T-cell (primary cell): Measurements from ENCODE around the gene FBP2. TPM values are rescaled to one million over a fixed set of nuclear protein-coding genes. Genes with fewer than 3 reads are reported as not detected.

Source experiments
- ATAC-seq, 4 experiments: fragments of 200-7000 bp in 3 of 4; fragments of 150-1000 bp in 1 of 4; cut with Tn5 transposase; replicated peaks in 1 of 4; 1 replicate in 3 of 4; 2 replicates in 1 of 4; pipeline ENCODE4 v1.10.0; 2021; ENCODE audit warnings: moderate library complexity in 3 of 4, mild to moderate bottlenecking in 2 of 4, moderate number of reproducible peaks in 1 of 4
- CTCF ChIA-PET, 2 donors: fragments of 300-600 bp; sonication (Branson Sonifier 250); formaldehyde crosslinking; loops; one replicate each; lab custom pipeline; 2022; ENCODE audit warnings: antibody characterized with exemption in 2 of 2; lab: Charles Lee
- POLR2A ChIA-PET, 2 donors: fragments of 300-600 bp; sonication (Branson Sonifier 250); formaldehyde crosslinking; loops; one replicate each; lab custom pipeline; 2022; ENCODE audit warnings: antibody characterized with exemption in 2 of 2; lab: Charles Lee
- DNase-seq, 35 experiments: peaks; one replicate each; pipeline versions ENCODE4 v3.0.0 to v3.0.0-alpha.2; 2013 to 2023
- H3K27ac ChIP-seq: one replicate; pipeline ENCODE4 v1.5.1; 2013; ENCODE audit warnings: low read length
- H3K27me3 ChIP-seq, 2 experiments: replicated peaks in 1 of 2; 1 replicate in 1 of 2; 2 replicates in 1 of 2; pipeline versions ENCODE4 v1.6.1 to v1.7.0; 2013; ENCODE audit warnings: low read length in 1 of 2, mixed read lengths in 1 of 2; ENCODE audit not compliant: control insufficient read depth in 2 of 2, insufficient read depth in 2 of 2; ENCODE audit errors: extremely low read depth in 1 of 2
- H3K36me3 ChIP-seq, 2 donors: 1 replicate in 1 of 2; 2 replicates in 1 of 2; pipeline versions ENCODE4 v1.6.1 to v1.7.0; 2013; ENCODE audit warnings: low read length in 1 of 2; ENCODE audit not compliant: control insufficient read depth in 2 of 2, insufficient read depth in 1 of 2; ENCODE audit errors: extremely low read depth in 1 of 2
- H3K4me1 ChIP-seq, 2 experiments: 1 replicate in 1 of 2; 2 replicates in 1 of 2; pipeline versions ENCODE4 v1.6.1 to v1.7.0; 2013; ENCODE audit warnings: low read length in 2 of 2, mixed read lengths in 1 of 2; ENCODE audit not compliant: insufficient read depth in 2 of 2, control insufficient read depth in 1 of 2; ENCODE audit errors: extremely low read depth in 1 of 2
- H3K4me3 ChIP-seq, 2 donors: 1 replicate in 1 of 2; 2 replicates in 1 of 2; pipeline versions ENCODE4 v1.5.1 to v1.7.0; 2013; ENCODE audit warnings: mild to moderate bottlenecking in 2 of 2, low read length in 1 of 2, moderate library complexity in 1 of 2; ENCODE audit not compliant: control insufficient read depth in 1 of 2; ENCODE audit errors: extremely low read depth in 1 of 2
- H3K9me3 ChIP-seq: 2 replicates; pipeline ENCODE4 v1.7.0; 2013
- H3K27ac Mint-ChIP-seq, 2 donors: one replicate each; pipeline ENCODE4 v1.8.0; 2020 to 2021; ENCODE audit warnings: mild to moderate bottlenecking in 2 of 2, mixed read lengths in 2 of 2
- H3K27me3 Mint-ChIP-seq, 2 donors: one replicate each; pipeline ENCODE4 v1.8.0; 2021 to 2022; ENCODE audit warnings: mixed read lengths in 2 of 2
- H3K36me3 Mint-ChIP-seq: one replicate; pipeline ENCODE4 v1.8.0; 2021; ENCODE audit warnings: mixed read lengths
- H3K4me1 Mint-ChIP-seq, 3 donors: one replicate each; pipeline ENCODE4 v1.8.0; 2020 to 2022; ENCODE audit warnings: mixed read lengths in 3 of 3, mild to moderate bottlenecking in 1 of 3
- H3K4me3 Mint-ChIP-seq, 3 donors: one replicate each; pipeline ENCODE4 v1.8.0; 2020 to 2022; ENCODE audit warnings: mild to moderate bottlenecking in 3 of 3, mixed read lengths in 3 of 3, moderate library complexity in 3 of 3
- H3K9me3 Mint-ChIP-seq, 3 donors: one replicate each; pipeline ENCODE4 v1.8.0; 2020 to 2022; ENCODE audit warnings: mixed read lengths in 3 of 3
- WGBS: methylation state at CpG from one replicate; pipeline ENCODE4 v1.1.5; 2013; ENCODE audit warnings: missing lambda C conversion rate; ENCODE audit not compliant: insufficient coverage; 5-methylcytosine and 5-hydroxymethylcytosine counted together
- total RNA-seq, 35 experiments: library from RNA in 6 of 35; stranded (reverse) in 6 of 35; fragments of 120-200 nt in 1 of 35; gene quantifications; one replicate each; pipeline versions ENCODE4 v1.2.1 to v1.2.4 and lab custom pipeline; 2013 to 2026

The FBP2 gene
- total RNA-seq, 5 donors from 2014 or later (not counting 1 experiment from before 2014, with no cell fraction given) = not detected

GRCh38 chr9:94638335-94639060 is 44.9 kb upstream of the FBP2 start:
- H3K4me3 ChIP-seq = peak overlapping the region; percentile 63 to 64
- Mint-ChIP-seq H3K4me1 (peaks cover 17 to 18% (median 17%) of the 10 kb centered on the region in 3 donors), H3K9me3 (no peaks in the 10 kb centered on the region), H3K4me3 (peak overlapping the region; percentile 93 to 97 (median 94)), H3K27me3 (peaks cover 6 to 11% of the 10 kb centered on the region in 2 donors), H3K27ac (peak overlapping the region; percentile 2 to 82), H3K36me3 (no peaks in the 10 kb centered on the region)
- no peaks in the 10 kb centered on the region for H3K9me3 ChIP-seq
- H3K4me1 ChIP-seq = peaks cover 0 to 18% of the 10 kb centered on the region in 2 experiments
- H3K27me3 ChIP-seq = peaks cover 0 to 9% of the 10 kb centered on the region in 2 experiments
- POLR2A ChIA-PET = no interaction called here
- H3K27ac ChIP-seq = no peak overlapping the region
- CTCF ChIA-PET = no interaction called here
- ATAC-seq (peak in 2 of 4 experiments; percentile 9 to 15), DNase-seq (no peak)
- H3K36me3 ChIP-seq = no peaks in the 10 kb centered on the region
- 72% methylated on average over 17 of the region's 17 CpGs for WGBS

DNA sequence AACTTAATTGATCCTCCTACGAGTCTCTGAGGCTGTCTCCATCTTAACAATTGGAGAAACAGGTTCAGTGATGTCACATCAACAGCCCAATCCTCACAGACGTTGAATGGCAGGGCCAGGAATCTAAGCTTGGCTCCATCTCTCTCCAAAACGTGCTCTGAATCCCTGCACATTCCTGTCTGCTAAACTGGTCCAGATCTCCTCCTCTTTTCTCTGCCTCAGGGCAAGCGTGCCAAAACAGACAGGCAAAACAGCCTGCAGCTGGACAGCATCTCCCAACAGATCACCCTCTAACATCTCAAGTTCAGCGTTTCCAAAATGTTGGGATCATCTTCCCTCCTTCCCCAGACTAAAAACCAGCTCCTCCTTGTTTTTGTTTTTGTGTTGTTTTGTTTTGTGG is 39.1 kb upstream of the FBP2 start:
- H3K27ac Mint-ChIP-seq = no peak overlapping the region
- Histone ChIP-seq H3K36me3 (no peaks in the 10 kb centered on the region), H3K4me1 (no peaks in the 10 kb centered on the region), H3K9me3 (no peaks in the 10 kb centered on the region), H3K27me3 (no peaks in the 10 kb centered on the region), H3K27ac (no peak overlapping the region), H3K4me3 (no peak overlapping the region)
- peaks cover 0 to 2% of the 10 kb centered on the region in 2 donors for H3K27me3 Mint-ChIP-seq
- WGBS = 64% methylated on average over 4 of the region's 5 CpGs
- no peaks in the 10 kb centered on the region for H3K9me3 Mint-ChIP-seq
- ChIA-PET CTCF (no interaction called here), POLR2A (no interaction called here)
- H3K4me1 Mint-ChIP-seq = no peaks in the 10 kb centered on the region
- ATAC-seq (no peak), DNase-seq (no peak)
- H3K4me3 Mint-ChIP-seq = no peak overlapping the region
- H3K36me3 Mint-ChIP-seq = no peaks in the 10 kb centered on the region

- Mint-ChIP-seq H3K9me3 (no peaks in the 10 kb centered on the region), H3K4me3 (no peak overlapping the region)
- H3K27ac ChIP-seq = no peak overlapping the region
Measured at GRCh38 chr9:94631599-94631998, 38.0 kb upstream of the FBP2 start.

GRCh38 chr9:94630833-94631232 is 37.2 kb upstream of the FBP2 start:
- no CpG with 5 or more reads among the region's 5 CpGs for WGBS
- ATAC-seq = no peak

More at GRCh38 chr9:94631599-94631998, 38.0 kb upstream of the FBP2 start:
- POLR2A ChIA-PET = no interaction called here
- Mint-ChIP-seq H3K36me3 (no peaks in the 10 kb centered on the region), H3K27ac (no peak overlapping the region), H3K4me1 (no peaks in the 10 kb centered on the region), H3K27me3 (no peaks in the 10 kb centered on the region)
- Histone ChIP-seq H3K27me3 (peaks cover 0 to 2% of the 10 kb centered on the region in 2 experiments), H3K36me3 (no peaks in the 10 kb centered on the region), H3K9me3 (no peaks in the 10 kb centered on the region), H3K4me3 (no peak overlapping the region), H3K4me1 (no peaks in the 10 kb centered on the region)
- CTCF ChIA-PET = interaction anchor here in 1 of 2 donors (0.6 kb wide), 1 partner anchor 38 kb away, joined by 3 read pairs; no protein-coding TSS in a partner anchor
- DNase-seq = no peak
- WGBS = 50% methylated on average over 2 of the region's 8 CpGs
- no peak for ATAC-seq

GRCh38 chr9:94630281-94630680 is 36.7 kb upstream of the FBP2 start:
- CTCF ChIA-PET = no interaction called here
- H3K4me3 Mint-ChIP-seq = no peak overlapping the region
- WGBS = 100% methylated on average over 1 of the region's 3 CpGs
- no peaks in the 10 kb centered on the region for H3K9me3 Mint-ChIP-seq
- DNase-seq (no peak), ATAC-seq (no peak)
- H3K36me3 Mint-ChIP-seq = no peaks in the 10 kb centered on the region
- Histone ChIP-seq H3K4me1 (no peaks in the 10 kb centered on the region), H3K4me3 (no peak overlapping the region), H3K27me3 (peaks cover 0 to 6% of the 10 kb centered on the region in 2 experiments), H3K9me3 (no peaks in the 10 kb centered on the region), H3K27ac (no peak overlapping the region), H3K36me3 (no peaks in the 10 kb centered on the region)
- H3K27me3 Mint-ChIP-seq = no peaks in the 10 kb centered on the region
- H3K27ac Mint-ChIP-seq = no peak overlapping the region
- POLR2A ChIA-PET = no interaction called here
- no peaks in the 10 kb centered on the region for H3K4me1 Mint-ChIP-seq

More at GRCh38 chr9:94630833-94631232, 37.2 kb upstream of the FBP2 start:
- no peaks in the 10 kb centered on the region for H3K27me3 Mint-ChIP-seq
- H3K4me1 ChIP-seq = no peaks in the 10 kb centered on the region
- H3K36me3 ChIP-seq = no peaks in the 10 kb centered on the region
- no peak overlapping the region for H3K4me3 ChIP-seq
- H3K9me3 ChIP-seq = no peaks in the 10 kb centered on the region
- H3K4me1 Mint-ChIP-seq = no peaks in the 10 kb centered on the region
- H3K9me3 Mint-ChIP-seq = no peaks in the 10 kb centered on the region
- no peak overlapping the region for H3K27ac ChIP-seq
- ChIA-PET CTCF (no interaction called here), POLR2A (no interaction called here)
- peaks cover 0 to 3% of the 10 kb centered on the region in 2 experiments for H3K27me3 ChIP-seq
- H3K36me3 Mint-ChIP-seq = no peaks in the 10 kb centered on the region
- H3K4me3 Mint-ChIP-seq = no peak overlapping the region
- no peak for DNase-seq
- H3K27ac Mint-ChIP-seq = no peak overlapping the region

DNA sequence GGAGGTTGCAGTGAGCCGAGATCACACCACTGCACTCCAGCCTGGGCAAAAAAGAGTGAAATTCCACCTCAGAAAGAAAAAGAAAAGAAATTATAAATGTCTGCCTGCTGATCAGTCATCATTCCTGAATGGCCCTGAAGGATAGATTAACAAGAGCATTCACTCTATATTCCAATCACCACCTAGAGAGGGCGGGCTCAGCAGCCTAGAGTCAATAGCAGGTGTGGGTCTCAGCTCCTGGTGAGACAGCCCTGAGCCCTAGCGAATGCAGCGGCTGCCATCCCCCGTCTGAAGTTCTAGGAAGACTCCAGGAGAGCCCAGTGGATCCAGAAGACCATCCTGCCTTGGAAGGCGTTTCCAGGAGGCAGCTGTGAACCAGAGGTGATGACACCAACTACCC is 33.7 kb upstream of the FBP2 start:
- Histone ChIP-seq H3K9me3 (no peaks in the 10 kb centered on the region), H3K36me3 (no peaks in the 10 kb centered on the region), H3K4me3 (no peak overlapping the region), H3K27ac (no peak overlapping the region), H3K27me3 (peaks cover 0 to 11% of the 10 kb centered on the region in 2 experiments), H3K4me1 (peaks cover 0 to 4% of the 10 kb centered on the region in 2 experiments)
- Mint-ChIP-seq H3K27me3 (no peaks in the 10 kb centered on the region), H3K4me3 (no peak overlapping the region), H3K4me1 (peaks cover 2 to 3% (median 3%) of the 10 kb centered on the region in 3 donors), H3K9me3 (no peaks in the 10 kb centered on the region), H3K36me3 (no peaks in the 10 kb centered on the region), H3K27ac (no peak overlapping the region)
- ChIA-PET POLR2A (no interaction called here), CTCF (interaction anchor here in 1 of 2 donors (0.6 kb wide), 1 partner anchor 981 kb away, joined by 5 read pairs; no protein-coding TSS in a partner anchor)
- WGBS = 92% methylated on average over 4 of the region's 6 CpGs
- ATAC-seq (no peak), DNase-seq (no peak)
